MM.1S (cell line): ENCODE data around the gene RALGPS2.

ENCODE experiments used
- EZH2 ChIP-seq: fragments of 300-600 bp; sonication (generic); optimal IDR thresholded peaks from 2 replicates; pipeline ENCODE3; 2017; ENCODE audit warnings: low read depth, mild to moderate bottlenecking, antibody characterized with exemption, low read length, mixed read lengths
- EZH2phosphoT487 ChIP-seq: fragments of 300-600 bp; sonication (generic); IDR thresholded peaks from 2 replicates; pipeline ENCODE4 v1.6.1; 2018; ENCODE audit warnings: antibody characterized with exemption, low read length
- TF ChIP-seq, protein P1 (sequence below): fragments of 300-600 bp; sonication (generic); IDR thresholded peaks from 2 replicates; pipeline ENCODE4 v1.5.1; 2016; ENCODE audit warnings: antibody characterized with exemption, low read length, mixed read lengths

DNA sequence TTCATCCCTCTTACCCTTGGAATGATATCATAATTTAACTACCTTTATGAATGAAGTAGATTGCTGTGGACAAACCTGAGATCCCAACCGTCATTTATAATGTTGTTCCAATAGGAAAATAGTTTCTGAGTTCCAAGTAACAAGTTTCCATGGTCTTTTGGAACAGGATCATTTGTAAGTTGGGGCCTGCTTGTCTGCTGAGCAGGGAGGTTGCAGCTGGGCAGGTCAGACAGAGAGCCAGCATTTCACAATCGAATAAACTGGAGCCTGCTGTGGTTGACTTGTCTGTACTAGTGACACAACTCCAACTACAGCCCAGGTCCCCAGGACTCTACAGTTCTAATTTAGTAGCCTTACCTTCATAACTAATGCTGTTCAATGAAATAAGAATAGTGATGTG lies 18.6 kb upstream of the RALGPS2 start:
- TF ChIP-seq EZH2phosphoT487 (no peak), EZH2 (no peak)
- TF ChIP-seq, protein P1, sequence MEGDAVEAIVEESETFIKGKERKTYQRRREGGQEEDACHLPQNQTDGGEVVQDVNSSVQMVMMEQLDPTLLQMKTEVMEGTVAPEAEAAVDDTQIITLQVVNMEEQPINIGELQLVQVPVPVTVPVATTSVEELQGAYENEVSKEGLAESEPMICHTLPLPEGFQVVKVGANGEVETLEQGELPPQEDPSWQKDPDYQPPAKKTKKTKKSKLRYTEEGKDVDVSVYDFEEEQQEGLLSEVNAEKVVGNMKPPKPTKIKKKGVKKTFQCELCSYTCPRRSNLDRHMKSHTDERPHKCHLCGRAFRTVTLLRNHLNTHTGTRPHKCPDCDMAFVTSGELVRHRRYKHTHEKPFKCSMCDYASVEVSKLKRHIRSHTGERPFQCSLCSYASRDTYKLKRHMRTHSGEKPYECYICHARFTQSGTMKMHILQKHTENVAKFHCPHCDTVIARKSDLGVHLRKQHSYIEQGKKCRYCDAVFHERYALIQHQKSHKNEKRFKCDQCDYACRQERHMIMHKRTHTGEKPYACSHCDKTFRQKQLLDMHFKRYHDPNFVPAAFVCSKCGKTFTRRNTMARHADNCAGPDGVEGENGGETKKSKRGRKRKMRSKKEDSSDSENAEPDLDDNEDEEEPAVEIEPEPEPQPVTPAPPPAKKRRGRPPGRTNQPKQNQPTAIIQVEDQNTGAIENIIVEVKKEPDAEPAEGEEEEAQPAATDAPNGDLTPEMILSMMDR, result no peak
